NCI-H1105 (cell line): Measurements from ENCODE around the gene ZCCHC24.

Experiments used
- DNase-seq: peaks from one replicate; lab custom pipeline; 2025; lab: John Stamatoyannopoulos, UW

The ZCCHC24 gene

DNA sequence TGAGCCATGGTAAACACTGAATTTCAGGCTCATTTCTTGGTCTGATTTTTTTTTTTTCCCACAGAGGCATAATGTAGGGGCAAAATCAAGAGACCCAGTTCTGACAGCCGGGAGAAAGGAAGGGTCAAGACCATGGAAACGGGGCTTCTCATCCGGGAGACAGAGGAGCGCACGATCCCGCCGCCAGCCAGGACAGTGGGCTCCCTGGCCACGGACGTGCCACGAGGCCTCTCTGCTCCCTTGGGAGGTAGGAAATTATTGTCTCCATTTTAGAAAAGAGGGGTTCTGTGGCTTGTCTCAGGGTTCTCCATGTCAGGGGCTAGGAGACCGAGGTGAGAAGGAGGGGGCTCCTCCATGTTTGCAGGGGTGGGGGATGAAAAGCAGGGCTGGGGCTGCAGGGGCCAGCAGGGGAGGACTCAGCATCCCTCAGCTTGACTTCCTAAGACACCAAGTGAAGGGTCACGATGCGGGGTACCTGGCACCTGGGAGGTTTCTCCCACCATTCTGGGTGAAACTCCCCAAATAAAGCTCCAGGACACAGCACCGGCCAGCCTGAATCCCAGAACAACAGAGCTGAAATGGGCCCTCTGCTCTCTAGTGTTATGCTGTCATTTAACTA is 60.5 kb downstream of the ZCCHC24 start:
- no peak for DNase-seq

DNA sequence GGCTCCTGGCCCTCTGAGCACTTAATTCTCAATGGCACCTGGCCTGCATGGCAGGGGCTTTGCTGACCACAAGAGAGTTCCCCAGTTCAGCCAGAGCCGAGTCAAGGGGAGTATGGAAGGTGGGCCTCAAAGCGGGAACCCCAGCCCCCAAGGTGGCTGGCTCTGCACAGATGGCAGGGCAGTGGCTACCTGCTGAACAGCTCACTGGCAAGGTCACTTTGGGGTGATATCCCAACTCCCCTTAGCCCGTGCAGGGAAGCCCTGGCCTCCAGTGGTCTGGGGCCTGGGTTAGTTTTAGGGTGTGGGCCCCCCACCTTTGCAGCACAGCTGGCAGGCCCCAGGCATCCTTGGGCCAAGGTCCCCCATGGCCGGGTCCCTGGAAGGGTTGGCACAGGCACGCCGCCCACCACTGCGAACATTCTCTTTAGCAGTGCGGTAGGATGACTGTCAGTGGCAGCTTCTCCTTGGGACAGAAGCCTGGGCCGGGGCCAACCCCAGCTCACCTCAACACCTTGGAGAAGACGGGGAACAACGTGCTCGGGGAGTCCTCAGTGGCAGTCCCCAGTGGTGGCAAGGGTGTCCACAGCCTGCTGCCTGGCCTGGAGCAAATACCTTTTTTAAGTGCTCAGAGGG is 61.3 kb downstream of the ZCCHC24 start:
- no peak for DNase-seq

DNA sequence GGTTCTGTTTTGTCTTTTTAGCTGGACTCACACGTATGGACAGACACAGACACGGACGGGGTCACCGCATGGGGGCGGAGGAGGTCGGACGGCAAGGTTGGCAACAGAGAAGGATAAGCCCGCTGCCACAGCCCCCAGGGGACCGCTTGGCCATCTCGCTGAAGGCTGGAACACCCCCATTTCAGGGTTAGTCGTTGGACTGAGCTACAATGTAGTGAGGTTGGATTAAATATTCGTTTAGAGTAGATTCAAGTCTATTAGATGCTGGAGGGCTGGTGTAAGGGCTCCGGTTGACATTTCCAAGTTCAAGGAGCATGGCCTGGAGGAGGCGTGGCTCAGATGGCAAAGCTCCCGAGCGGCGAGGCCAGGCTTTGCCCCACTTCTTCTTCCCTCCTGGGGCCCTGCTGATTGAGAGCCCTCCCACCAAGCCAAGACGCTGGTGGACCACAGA is 62.9 kb downstream of the ZCCHC24 start:
- DNase-seq: no peak

GRCh38 chr10:79381804-79382221 is 63.6 kb downstream of the ZCCHC24 start:
- DNase-seq: no peak

GRCh38 chr10:79380946-79381721 is 64.3 kb downstream of the ZCCHC24 start:
- no peak for DNase-seq

- no peak for DNase-seq
Measured at GRCh38 chr10:79380125-79380945, 65.1 kb downstream of the ZCCHC24 start.

- no peak for DNase-seq
Measured at GRCh38 chr10:79379512-79380124, 65.8 kb downstream of the ZCCHC24 start.

GRCh38 chr10:79378647-79379511 is 66.5 kb downstream of the ZCCHC24 start:
- DNase-seq: no peak

GRCh38 chr10:79378383-79378646 is 67.1 kb downstream of the ZCCHC24 start:
- DNase-seq: no peak

GRCh38 chr10:79377557-79378382 is 67.7 kb downstream of the ZCCHC24 start:
- no peak for DNase-seq

GRCh38 chr10:79376751-79377556 is 68.5 kb downstream of the ZCCHC24 start:
- DNase-seq: no peak

DNA sequence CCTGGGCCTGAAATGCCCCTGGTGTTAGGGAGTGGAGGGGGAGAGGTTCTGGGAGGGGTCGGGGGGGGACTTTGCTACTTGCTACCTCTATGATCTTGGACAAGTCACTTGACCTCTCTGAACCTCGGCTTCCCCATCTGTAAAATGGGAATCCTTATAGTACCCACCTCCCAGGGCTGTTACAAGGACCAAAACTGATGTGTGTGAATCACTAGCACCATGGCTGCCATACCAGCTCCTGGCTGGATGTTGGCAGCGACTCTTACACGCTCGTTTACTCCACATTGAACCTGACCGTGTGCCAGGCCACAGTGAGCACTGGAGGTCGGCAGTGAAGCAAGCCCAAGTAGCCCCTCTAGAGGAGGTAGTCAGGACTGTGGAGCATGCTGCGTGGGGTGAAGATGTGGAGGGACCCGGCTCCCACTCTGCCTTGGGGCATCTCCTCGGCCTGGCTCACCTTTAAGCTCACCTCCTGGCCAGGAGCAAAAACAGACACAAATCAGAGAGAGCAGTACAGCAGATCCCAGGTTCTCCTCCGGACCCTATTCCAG is 69.3 kb downstream of the ZCCHC24 start:
- DNase-seq: no peak

DNA sequence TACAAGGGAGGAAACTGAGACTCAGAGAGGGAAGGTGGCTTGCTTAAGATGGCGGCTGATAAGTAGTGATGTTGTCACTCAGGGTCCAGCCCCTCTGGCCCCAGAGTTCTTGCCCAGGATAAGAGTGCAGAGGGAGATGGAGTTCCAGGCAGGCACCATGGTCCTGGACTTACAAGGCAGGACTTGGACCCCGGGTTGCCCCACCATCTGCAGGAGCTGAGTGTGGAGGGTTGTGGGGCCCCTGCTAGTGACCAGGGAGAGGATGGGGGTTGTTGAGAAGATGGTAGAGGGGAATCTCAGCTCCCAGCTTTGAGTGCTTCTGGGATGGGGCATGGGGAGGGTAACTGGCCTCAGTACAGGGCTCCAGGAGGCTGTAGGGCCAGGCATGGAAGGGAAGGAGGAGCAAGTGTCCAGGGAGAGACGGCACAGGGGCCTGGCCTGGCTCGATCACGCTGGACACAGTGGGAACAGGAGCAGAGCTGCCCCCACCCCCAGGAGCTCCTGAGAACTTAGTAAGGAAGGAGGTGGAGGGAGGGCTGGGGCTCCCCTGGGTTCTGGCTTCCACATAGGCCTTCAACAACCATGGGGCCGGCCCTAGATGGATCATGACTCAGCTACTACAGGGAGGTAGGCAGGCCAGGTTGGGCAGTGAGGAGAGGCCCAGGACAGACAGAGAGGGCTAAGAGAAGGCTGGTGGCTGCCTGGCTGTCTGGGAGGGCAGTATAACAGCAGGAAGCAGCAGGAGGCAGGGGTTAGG is 69.9 kb downstream of the ZCCHC24 start:
- no peak for DNase-seq

DNA sequence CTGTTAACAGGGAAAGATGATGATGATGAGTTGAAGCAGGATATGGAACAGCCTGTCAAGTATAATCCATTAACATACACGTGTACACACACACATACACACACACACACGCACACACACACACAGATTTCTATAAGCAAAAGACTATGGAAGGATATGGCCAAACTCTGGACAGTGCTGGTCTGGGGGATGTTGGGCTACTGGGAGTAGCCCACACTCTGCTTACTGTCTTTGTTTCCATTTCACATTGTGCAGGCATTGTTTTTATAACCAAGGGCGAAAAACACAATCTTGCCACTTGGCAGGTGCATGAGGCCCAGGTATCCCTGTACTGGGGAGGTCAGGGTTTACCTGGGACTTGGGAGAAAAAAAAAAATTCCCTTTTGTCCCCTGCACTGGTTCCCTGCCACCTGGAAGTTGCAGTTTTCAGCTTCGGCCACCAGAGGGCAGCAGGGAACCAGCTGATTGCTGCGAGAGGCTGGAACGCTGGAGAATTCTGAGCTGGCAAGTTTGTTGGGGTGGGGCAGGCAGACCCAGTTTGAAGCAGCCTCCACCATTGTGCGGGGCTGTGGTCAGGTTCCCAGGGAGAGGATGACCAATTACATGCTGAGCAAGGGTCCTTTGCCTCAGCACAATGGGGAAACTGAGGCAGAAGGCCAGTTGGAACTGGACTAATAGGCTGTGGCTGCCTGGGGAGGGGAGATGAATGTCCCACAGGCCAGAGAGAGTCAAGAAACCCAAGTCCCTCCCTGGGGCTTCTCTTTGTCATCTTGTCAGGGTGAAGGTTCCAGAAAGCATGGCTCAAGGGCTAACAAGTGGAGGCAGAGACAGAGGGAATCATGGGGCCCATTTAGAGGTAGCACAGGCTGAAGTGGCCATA is 70.9 kb downstream of the ZCCHC24 start:
- DNase-seq: no peak

DNA sequence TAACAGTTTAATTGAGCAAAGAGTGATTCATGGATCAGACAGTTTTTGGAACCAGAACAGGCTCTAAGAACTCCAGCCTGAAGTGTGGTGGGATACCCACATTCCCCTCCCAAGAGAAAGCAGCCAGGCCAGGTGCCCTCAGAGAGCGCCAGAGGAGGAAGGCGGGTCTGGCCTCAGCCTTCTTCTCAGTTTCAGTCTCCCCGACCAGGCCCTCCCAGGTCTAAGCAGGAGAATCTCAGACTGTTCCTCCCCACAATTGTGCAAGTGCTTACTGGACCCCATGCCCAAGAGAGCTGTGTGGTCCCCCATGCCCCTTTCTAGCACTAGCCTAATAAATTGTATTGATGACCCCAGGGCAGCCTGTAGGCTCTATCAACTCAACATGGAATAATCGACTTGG is 72.6 kb downstream of the ZCCHC24 start:
- no peak for DNase-seq

GRCh38 chr10:79367426-79368189 is 77.8 kb downstream of the ZCCHC24 start:
- DNase-seq: no peak
